HG03571 (cell line): ENCODE data around the gene SLC16A5.
A peak's percentile ranks its signal among the peaks of the same experiment; 100 is the strongest.
"Not testable (repeated sequence)": the region's sequence is repeated elsewhere in the genome, so short reads cannot be mapped to it uniquely, and the experiment has no call there.

Experiments used
- ATAC-seq: cut with Tn5 transposase; IDR thresholded peaks from one replicate; pipeline ENCODE4 v1.9.1; 2021; ENCODE audit not compliant: unreplicated experiment

SLC16A5 gene

GRCh38 chr17:75087558-75088453 is at the start of gene SLC16A5:
Gene SLC16A5, plus strand, starts transcription at chr17:75087954. Its CDS starts 5,683 bp downstream, at chr17:75093637.
- peak; percentile 63 for ATAC-seq

- no peak for ATAC-seq
Observed at GRCh38 chr17:75039238-75039637, 48.5 kb upstream of the SLC16A5 start.

DNA sequence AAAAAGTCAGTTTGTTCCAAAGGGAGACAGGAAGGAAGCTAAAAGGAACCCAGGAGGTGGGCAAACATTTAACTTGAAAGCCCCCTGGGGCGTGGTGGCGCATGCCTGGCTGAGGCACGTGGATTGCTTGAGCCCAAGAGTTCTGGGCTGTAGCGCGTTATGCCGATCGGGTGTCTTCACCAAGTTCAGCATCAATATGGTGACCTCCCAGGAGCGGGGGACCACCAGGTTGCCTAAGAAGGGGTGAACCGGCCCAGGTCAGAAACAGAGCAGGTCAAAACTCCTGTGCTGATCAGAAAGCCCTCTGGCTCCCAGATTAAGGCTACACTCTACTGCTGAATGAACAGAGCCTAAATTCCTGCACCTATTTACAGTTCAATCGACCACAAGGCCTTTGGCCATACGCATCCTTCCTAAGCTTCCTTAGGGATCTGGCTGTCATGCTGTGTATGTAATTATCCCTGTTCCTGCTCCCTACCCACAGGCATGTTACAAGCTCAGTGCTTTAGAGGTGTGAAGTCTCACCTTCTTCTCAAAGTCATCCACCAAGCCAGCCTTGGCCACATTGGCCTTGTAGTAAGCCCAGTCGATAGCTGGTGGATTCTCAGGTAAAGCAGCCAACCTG is 46.0 kb upstream of the SLC16A5 start:
- no peak for ATAC-seq

DNA sequence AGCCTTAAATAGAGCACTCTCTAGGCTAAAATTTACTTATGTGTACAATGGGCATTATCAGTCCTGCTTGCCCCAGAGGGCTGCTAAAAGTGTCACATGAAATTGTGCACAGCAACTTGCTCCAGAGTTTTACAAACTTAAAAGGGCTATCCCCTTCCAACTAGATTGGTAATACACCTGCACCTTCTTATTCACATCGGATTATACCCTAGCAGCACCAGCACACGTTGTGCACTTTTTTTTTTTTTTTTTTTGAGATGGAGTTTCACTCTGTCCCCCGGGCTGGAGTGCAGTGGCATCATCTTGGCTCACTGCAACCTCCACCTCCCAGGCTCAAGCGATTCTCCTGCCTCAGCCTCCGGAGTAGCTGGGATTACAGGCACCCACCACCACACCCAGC is 44.0 kb upstream of the SLC16A5 start:
- not testable (repeated sequence) for ATAC-seq

GRCh38 chr17:75044716-75045115 is 43.0 kb upstream of the SLC16A5 start:
- no peak for ATAC-seq

DNA sequence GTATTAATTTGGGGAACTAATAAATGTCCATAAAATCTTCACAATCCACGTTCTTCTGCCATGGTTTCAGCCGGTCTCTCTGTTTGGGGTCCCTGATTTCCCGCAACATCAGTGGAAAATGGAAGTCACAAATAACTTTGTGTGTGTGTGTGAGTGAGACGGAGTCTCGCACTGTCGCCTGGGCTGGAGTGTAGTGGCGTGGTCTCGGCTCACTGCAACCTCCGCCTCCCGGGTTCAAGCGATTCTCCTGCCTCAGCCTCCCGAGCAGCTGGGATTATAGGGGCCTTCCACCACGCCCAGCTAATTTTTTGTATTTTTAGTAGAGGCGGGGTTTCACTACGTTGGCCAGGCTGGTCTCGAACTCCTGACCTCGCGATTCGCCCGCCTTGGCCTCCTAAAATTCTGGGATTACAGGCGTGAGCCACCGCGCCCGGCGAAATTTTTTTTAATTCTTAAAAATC is 41.8 kb upstream of the SLC16A5 start:
- ATAC-seq, result not testable (repeated sequence)

GRCh38 chr17:75046407-75047289 is 41.1 kb upstream of the SLC16A5 start, which contains the start of the genes ATP5PD and KCTD2:
Gene ATP5PD, minus strand, starts transcription at chr17:75046969. Its CDS starts 4,319 bp downstream, at chr17:75042650.
Gene KCTD2, plus strand, starts transcription at chr17:75047225. Its CDS starts 26 bp downstream, at chr17:75047251.
- peak; percentile 93 for ATAC-seq

DNA sequence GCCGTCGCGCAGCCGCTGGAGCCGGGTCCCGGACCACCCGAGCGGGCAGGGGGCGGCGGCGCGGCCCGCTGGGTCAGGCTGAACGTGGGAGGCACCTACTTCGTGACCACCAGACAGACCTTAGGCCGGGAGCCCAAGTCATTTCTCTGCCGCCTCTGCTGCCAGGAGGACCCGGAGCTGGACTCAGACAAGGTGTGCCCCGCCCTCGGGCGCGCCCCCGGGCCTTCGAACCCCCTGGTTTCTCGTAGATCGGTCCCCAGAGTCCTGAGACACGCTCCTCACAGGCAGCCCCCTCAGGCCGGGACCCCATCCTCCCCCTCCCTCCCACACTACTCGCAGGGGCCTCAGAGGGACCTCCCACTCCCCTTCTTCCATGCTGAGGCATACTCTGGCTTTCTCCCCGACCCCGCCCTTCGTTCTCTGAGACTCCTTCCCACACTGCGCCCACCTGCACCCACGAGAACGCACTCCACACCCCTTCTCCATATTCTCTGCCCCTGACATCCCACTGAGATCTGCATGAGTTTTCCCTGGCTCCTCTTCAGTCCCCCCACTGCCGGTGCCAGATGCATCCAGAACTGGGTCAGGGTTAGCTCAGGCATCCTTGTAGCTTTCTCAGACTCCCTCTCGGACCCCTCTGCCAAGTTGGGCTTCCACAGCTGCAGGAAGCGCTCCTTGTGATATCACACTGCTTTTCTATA is 40.2 kb upstream of the SLC16A5 start:
- peak; percentile 4 for ATAC-seq

- ATAC-seq, result no peak
Observed at GRCh38 chr17:75048249-75048878, 39.4 kb upstream of the SLC16A5 start.

GRCh38 chr17:75049057-75049456 is 38.7 kb upstream of the SLC16A5 start:
- no peak for ATAC-seq

DNA sequence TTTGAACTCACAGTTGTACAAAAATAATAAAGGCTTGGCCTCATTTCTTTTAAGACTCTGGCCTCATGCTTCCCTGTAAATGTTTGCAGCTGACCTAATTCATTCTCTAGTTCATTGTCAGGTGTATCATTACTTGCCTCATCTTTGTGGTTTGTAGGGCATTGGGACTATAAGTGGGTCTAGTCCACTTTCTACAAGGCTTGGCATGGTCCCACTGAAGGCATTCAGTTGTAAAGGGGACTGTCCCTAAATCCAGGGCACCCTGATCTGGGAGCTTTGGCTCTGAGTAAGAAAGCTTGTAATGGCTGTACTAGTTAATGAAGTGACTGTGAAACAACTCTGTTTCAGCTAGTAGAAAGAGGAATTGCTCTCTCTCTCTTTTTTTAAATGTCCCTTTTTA is 38.0 kb upstream of the SLC16A5 start:
- no peak for ATAC-seq

- ATAC-seq, result no peak
Observed at GRCh38 chr17:75051941-75052340, 35.8 kb upstream of the SLC16A5 start.

GRCh38 chr17:75059369-75060345 is 28.1 kb upstream of the SLC16A5 start:
- ATAC-seq, result no peak

DNA sequence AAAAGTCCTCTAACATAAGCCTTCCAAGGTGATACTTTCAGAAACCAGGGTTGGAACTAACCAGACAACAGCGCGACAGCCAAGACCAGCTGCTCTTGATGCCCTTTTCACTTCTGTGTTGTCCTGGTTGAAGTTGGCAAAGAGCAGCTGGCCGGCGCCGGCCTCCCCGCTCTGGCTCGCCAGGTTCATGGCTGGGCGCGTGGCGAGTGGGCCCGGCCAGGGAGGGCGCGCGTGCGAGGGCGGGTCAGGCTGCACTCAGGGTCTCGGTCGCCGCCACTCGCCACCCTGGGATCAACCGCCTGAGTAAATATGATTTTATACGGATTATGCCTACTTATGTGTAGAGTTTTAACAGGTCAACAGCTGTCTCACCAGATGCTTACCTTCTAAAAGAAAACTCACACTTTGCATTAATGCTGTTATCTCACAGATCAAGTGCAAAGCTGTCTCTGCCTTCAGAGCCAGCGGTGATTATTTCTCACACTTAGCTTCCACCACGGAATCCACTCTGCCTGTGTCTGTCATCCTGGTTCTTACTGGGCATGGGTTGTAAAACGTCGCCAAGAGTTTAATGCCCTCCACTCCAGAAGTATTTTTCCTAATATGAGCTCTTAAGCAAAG is 27.2 kb upstream of the SLC16A5 start:
- no peak for ATAC-seq

DNA sequence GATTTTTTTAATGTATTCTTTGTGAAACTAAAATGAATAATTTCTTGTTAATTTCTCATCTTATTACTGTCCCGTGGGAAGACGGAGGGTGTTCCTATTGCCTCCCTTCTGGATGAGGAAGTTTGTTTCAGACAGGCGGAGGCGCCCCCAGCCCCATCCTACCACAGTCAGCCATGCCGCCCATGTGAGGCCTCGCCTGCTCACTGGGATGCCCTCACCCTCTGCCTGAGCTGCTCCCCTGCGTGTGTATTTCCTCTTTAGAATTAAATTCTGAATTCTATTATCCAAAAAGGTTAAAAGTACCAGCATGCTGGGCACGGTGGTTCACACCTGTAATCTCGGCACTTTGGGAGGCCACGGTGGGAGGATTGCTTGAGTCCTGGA is 26.7 kb upstream of the SLC16A5 start:
- ATAC-seq, result no peak

DNA sequence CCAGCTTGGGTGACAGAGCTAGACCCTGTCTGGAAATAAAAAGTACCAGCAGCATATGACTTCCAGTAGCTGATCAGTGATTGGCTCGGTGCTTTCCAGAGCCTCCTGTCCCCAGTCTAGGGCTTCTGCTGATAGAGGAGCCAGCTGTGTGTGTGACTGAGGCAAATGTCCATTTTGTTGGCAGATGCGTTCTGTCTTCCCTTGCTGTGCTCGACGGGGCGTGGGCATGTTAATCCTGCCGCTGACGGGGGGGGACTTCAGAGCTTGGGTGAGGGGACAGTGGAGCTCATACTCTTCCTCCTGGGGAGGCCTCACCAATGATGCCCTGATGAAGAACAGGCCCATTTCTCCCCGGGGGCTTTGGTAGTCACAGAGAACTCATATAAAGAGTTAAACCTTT is 26.1 kb upstream of the SLC16A5 start:
- ATAC-seq, result no peak

GRCh38 chr17:75063201-75063600 is 24.6 kb upstream of the SLC16A5 start:
- ATAC-seq, result no peak

GRCh38 chr17:75063626-75064025 is 24.1 kb upstream of the SLC16A5 start:
- no peak for ATAC-seq
